Measurements from ENCODE around the gene FBXW7.

The FBXW7 gene

DNA sequence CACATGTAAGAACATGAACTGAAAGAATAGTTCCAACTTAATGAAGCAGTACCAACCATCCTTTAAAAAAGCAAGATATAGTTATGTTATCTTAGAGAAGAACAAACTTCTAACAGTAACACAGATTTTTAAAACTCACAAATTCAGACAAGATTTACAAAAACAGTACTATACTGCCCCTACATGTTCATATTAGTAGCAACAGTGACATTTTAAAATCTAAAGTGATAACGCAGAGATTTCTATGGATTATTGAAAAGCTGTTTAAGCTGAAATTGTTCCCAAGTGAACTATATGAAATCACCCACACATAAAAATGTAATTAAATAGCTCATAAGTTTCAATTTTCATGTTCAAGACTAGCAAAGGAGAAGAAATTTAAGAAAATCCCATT is 166.0 kb downstream of the FBXW7 start:
- DNase-seq (ENCODE audit: low read depth in 2 of 2): no peak

GRCh38 chr4:152369203-152369901 is 166.5 kb downstream of the FBXW7 start:
- DNase-seq (ENCODE audit: low read depth in 2 of 2): no peak

DNA sequence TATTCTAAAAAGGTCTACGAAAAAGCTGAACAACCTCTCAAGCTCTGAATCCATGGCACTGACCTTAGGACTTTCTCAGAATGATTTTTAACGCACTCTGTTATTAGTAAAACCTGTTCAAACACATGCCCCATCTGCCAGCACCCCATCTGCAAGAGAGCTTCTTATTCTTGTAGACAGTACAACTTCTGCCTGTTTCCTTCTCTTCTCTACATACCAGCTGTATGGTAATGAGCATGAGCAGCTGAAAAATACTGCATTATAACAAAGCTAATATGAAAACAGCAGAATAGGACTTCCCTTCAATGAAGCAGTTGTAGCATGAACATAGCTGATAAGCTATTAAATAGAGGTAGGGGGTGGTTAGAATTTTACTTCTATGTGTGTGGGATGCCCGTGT is 167.9 kb downstream of the FBXW7 start:
- no peak for DNase-seq (ENCODE audit: low read depth in 2 of 2)

- DNase-seq (ENCODE audit: low read depth in 2 of 2): no peak
These were observed 171.0 kb downstream of the FBXW7 start for GRCh38 chr4:152364883-152365282.

GRCh38 chr4:152364383-152364782 is 171.5 kb downstream of the FBXW7 start:
- DNase-seq (ENCODE audit: low read depth in 2 of 2): no peak

DNA sequence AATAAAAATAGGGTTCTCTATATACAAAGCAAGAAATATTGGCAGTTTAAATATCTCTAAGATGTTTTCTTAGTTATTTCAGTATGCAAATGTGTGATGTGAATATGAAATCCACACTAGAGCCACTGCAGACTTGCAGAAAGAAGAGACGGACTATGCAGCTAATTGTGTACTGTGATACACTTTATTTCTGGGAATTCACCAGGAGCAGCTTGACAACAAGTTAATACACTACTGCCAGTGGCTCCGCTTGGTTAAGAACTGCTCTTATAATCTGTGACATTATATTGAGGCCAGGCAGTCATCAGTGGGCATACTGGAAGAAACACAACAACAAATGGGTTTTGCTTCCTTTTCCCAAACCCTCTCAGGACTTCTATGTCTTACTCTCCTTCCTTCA is 172.0 kb downstream of the FBXW7 start:
- DNase-seq (ENCODE audit: low read depth in 2 of 2): no peak

DNA sequence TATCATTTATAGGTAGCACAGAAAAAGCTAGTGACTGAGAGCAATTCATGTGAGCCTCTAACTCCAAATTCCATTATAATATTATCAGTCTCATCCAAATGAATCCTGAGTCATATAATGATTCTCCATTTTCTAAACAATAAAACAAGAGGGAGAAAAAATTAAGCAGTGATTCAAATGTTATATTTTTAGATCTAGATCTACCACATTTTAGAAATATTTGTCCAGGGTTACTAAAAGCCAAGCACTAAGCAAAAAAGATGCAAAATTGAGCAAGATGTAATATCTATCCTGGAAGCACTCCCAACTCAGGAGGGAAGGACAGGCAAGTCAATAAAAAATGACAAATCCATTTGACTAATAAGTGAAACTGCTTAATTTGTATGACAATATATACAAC is 172.8 kb downstream of the FBXW7 start:
- DNase-seq (ENCODE audit: low read depth in 2 of 2): peak; percentile 35 to 39

DNA sequence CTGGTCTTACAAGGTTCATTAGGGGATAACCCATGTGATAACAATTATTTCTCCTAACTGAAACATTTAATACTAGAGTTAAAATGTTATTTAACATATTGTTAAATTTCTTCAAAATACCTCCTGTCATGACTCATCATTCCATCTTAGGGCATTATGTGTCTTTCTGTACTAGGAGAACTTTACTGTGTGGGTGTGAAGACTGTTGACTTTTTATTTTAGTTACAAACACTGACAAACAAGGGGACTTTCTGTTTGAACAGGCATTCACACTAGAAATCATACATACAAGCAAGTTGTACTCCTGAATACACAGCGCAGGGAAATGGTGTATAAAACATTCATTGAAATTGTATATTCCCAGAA is 175.9 kb downstream of the FBXW7 start:
- DNase-seq (ENCODE audit: low read depth in 2 of 2): no peak

- DNase-seq (ENCODE audit: low read depth in 2 of 2): no peak
These were observed 176.5 kb downstream of the FBXW7 start for GRCh38 chr4:152359208-152360044.

DNA sequence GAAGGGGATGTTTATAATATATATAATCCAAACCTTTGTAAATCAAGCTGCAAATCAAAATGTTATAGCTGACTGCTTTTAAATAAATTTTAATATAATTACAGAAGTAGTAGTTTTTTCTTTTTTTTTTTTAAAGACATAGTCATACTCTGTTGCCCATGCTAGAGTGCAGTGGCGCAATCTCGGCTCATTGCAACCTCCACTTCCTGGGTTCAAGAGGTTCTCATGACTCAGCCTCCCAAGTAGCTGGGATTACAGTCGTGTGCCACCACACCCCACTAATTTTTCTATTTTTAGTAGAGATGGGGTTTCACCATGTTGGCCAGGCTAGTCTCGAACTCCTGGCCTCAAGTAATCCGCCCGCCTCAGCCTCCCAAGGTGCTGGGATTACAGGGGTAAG is 178.7 kb downstream of the FBXW7 start:
- DNase-seq (ENCODE audit: low read depth in 2 of 2): no peak

GRCh38 chr4:152356428-152357034 is 179.4 kb downstream of the FBXW7 start:
- DNase-seq (ENCODE audit: low read depth in 2 of 2): peak in 1 of 2 experiments; percentile 21

- DNase-seq (ENCODE audit: low read depth in 2 of 2): peak; percentile 93 to 94
These were observed 183.2 kb downstream of the FBXW7 start for GRCh38 chr4:152352622-152353116.

GRCh38 chr4:152352215-152352614 is 183.7 kb downstream of the FBXW7 start:
- DNase-seq (ENCODE audit: low read depth in 2 of 2): no peak

- DNase-seq (ENCODE audit: low read depth in 2 of 2): no peak
These were observed 184.8 kb downstream of the FBXW7 start for GRCh38 chr4:152351080-152351479.

GRCh38 chr4:152348670-152349069 is 187.2 kb downstream of the FBXW7 start:
- DNase-seq (ENCODE audit: low read depth in 2 of 2): no peak

- DNase-seq (ENCODE audit: low read depth in 2 of 2): no peak
These were observed 188.9 kb downstream of the FBXW7 start for GRCh38 chr4:152346979-152347378.

DNA sequence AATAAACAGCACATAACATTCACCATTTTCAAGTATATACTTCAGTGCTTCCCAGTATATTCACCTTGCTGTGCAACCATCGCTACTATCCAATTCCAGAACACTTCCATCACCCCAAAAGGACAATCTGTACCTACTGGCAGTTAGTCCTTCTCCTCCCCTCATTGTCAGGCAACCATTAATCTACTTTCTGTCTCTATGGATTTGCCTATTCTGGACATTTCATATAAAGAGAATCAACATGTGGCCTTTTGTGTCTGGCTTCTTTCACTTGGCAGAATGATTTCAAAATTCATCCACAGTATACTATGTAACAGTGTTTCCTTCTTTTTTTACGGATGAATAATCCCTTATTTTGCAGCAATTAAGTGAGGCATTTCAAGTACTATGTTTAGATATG is 189.4 kb downstream of the FBXW7 start:
- no peak for DNase-seq (ENCODE audit: low read depth in 2 of 2)

GRCh38 chr4:152344001-152344400 is 191.9 kb downstream of the FBXW7 start:
- no peak for DNase-seq (ENCODE audit: low read depth in 2 of 2)

DNA sequence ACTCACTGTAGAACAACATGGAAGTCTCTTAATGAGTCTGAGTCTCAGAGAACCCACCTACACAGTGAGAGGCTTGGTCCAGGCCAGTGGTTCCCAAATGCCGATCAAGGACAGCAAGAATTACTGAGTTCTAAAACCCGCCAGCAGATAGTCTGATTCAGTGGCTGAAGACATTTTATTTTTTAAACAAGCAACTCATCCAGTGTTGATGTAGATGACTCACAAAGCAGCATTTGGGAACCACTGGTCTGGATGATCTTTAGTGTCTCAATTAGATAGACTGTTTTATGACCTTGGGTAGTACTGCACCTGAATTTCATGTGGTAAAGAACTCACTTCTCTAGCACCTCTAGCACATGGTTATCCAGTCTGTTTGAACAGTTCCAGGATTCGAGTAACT is 193.6 kb downstream of the FBXW7 start:
- DNase-seq (ENCODE audit: low read depth in 2 of 2): no peak

GRCh38 chr4:152340818-152341217 is 195.1 kb downstream of the FBXW7 start:
- DNase-seq (ENCODE audit: low read depth in 2 of 2): no peak

DNA sequence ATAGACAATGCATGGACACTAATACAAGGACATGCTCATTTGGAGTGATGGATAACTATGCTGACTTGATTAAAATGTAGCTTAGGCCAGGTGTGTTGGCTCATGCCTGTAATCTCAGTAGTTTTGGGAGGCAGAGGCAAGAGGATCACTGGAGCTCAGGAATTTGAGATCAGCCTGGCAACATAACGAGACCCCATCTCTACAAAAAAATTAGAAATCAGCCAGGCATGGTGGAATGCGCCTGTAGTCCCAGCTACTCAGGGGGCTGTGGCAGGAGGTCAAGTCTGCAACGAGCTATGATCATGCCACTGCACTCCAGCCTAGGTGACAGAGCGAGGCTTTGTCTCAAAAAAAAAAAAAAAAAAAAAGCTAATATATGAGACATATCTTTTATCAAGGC is 196.3 kb downstream of the FBXW7 start:
- no peak for DNase-seq (ENCODE audit: low read depth in 2 of 2)

DNA sequence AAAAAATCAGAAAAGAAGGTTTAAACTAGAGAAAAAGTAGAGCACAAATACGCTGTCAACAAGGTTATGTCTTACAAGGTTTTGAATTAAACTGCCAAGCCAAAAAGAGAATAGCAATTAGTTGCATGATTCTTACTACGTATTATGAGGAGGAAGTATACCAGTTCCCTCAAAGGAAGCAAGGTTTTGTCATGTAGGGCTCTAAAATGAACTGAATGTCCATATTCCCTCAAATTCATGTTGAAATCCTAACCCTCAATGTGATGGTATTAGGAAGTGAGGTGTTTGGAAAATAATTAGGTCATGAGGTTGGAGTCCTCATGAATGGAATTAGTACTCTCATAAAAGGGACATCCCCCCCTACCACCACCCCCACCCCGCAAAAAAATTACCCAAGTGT is 201.0 kb downstream of the FBXW7 start:
- DNase-seq (ENCODE audit: low read depth in 2 of 2): no peak

GRCh38 chr4:152331042-152331441 is 204.8 kb downstream of the FBXW7 start:
- DNase-seq (ENCODE audit: low read depth in 2 of 2): no peak
